Ovary (tissue), 3 donors: ENCODE measurements around the gene RGPD5.
"Not testable (repeated sequence)": the region's sequence is repeated elsewhere in the genome, so short reads cannot be mapped to it uniquely, and the experiment has no call there.

Source experiments
- POLR2A ChIP-seq: fragments of 450-650 bp; IDR thresholded peaks from one replicate; pipeline ENCODE4 v1.6.1; 2017; ENCODE audit warnings: antibody characterized with exemption, mild to moderate bottlenecking, moderate library complexity
- TF ChIP-seq, protein P1 (sequence below), 3 donors: fragments of 450-650 bp in 2 of 3; fragments of 200-600 bp in 1 of 3; IDR thresholded peaks; one replicate each; pipeline versions ENCODE4 v1.5.1 to v1.8.0; 2016 to 2022; ENCODE audit warnings: antibody characterized with exemption in 3 of 3, mild to moderate bottlenecking in 1 of 3
- donor health status: DM: no; HTN: no; CAD: no.

DNA sequence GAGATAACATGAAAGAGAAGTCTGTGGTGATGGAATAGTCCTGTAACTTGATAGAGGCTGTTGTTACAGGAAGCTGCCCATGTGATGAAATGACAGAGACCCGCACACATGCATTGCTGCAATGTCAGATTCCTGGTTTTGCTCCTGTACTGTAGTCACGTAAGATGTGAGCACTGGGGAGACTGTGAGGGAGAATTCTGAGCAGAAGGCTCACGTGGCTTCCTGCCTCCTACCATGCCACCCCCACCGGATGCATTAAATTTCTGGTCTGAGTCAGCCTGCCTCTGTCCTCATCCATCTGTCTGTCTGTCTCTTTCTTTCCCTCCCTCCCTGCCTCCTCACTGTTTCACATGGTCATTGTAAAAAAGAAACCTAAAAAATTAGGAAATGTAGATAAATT, 102.1 kb downstream of the RGPD5 start:
- not testable (repeated sequence) for TF ChIP-seq POLR2A
- TF ChIP-seq, protein P1, sequence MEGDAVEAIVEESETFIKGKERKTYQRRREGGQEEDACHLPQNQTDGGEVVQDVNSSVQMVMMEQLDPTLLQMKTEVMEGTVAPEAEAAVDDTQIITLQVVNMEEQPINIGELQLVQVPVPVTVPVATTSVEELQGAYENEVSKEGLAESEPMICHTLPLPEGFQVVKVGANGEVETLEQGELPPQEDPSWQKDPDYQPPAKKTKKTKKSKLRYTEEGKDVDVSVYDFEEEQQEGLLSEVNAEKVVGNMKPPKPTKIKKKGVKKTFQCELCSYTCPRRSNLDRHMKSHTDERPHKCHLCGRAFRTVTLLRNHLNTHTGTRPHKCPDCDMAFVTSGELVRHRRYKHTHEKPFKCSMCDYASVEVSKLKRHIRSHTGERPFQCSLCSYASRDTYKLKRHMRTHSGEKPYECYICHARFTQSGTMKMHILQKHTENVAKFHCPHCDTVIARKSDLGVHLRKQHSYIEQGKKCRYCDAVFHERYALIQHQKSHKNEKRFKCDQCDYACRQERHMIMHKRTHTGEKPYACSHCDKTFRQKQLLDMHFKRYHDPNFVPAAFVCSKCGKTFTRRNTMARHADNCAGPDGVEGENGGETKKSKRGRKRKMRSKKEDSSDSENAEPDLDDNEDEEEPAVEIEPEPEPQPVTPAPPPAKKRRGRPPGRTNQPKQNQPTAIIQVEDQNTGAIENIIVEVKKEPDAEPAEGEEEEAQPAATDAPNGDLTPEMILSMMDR (IDR thresholded peaks at IDR 0.05) = not testable (repeated sequence)
